ENCODE results near the gene IRX2. TPM values are rescaled to one million over a fixed set of nuclear protein-coding genes. Genes with fewer than 3 reads are reported as not detected.

Gene IRX2
- total RNA-seq, 1 donor from 2014 or later, result 6.7 TPM

DNA sequence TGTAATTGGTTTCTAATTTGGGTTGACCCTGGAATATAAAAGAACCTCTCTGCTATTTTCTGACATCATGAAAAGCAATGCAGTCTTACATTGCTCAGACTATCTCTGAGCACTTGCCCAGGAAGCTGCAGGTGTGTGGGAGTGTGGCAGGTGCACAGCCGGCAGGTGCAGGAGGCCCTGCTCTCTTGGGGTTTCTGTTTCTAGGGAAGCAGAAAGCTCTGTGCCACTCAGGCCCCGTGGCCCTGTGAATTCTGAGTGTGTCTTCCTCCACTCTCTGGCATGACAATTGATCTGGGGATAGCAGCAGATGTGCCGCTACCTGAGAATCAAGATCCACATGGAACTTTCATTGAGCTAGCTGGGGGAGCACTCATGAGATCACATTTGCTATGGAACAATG, 45.7 kb upstream of the IRX2 start:
- no peak overlapping the region for H2AFZ ChIP-seq (ENCODE audit: low read depth, low read length)
- no peak overlapping the region for H3K27ac ChIP-seq (ENCODE audit: low read depth, low read length)
- H3K4me2 ChIP-seq (ENCODE audit: low read length), result no peak overlapping the region
- H4K20me1 ChIP-seq (ENCODE audit: insufficient read depth, low read length), result no peaks in the 10 kb centered on the region
- FAIRE-seq (no peak), DNase-seq (ENCODE audit: low read depth) (no peak)
- no peaks in the 10 kb centered on the region for H3K79me2 ChIP-seq (ENCODE audit: insufficient read depth, low read length)
- H3K4me3 ChIP-seq (ENCODE audit: insufficient read depth, low read depth, low read length), result no peak overlapping the region
- H3K9me3 Mint-ChIP-seq (ENCODE audit: unreplicated experiment), result no peaks in the 10 kb centered on the region
- peaks cover 5% of the 10 kb centered on the region for H3K9me3 ChIP-seq (ENCODE audit: insufficient read depth, low read depth, low read length)
- no peak for TF ChIP-seq EZH2 (IDR thresholded peaks at IDR 0.05; ENCODE audit: insufficient read depth, low read length)
- TF ChIP-seq, protein P1, sequence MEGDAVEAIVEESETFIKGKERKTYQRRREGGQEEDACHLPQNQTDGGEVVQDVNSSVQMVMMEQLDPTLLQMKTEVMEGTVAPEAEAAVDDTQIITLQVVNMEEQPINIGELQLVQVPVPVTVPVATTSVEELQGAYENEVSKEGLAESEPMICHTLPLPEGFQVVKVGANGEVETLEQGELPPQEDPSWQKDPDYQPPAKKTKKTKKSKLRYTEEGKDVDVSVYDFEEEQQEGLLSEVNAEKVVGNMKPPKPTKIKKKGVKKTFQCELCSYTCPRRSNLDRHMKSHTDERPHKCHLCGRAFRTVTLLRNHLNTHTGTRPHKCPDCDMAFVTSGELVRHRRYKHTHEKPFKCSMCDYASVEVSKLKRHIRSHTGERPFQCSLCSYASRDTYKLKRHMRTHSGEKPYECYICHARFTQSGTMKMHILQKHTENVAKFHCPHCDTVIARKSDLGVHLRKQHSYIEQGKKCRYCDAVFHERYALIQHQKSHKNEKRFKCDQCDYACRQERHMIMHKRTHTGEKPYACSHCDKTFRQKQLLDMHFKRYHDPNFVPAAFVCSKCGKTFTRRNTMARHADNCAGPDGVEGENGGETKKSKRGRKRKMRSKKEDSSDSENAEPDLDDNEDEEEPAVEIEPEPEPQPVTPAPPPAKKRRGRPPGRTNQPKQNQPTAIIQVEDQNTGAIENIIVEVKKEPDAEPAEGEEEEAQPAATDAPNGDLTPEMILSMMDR (IDR thresholded peaks at IDR 0.05; ENCODE audit: insufficient read depth, low read depth, low read length), result no peak
- no peaks in the 10 kb centered on the region for H3K4me1 ChIP-seq (ENCODE audit: insufficient read depth, low read length)
- H3K27ac Mint-ChIP-seq (ENCODE audit: unreplicated experiment), result no peak overlapping the region
- peaks cover 3% of the 10 kb centered on the region for H3K4me1 Mint-ChIP-seq (ENCODE audit: low read depth, unreplicated experiment)
- H3K27me3 Mint-ChIP-seq (ENCODE audit: low read depth, unreplicated experiment), result peaks cover 2% of the 10 kb centered on the region
- no peak overlapping the region for H3K4me3 Mint-ChIP-seq (ENCODE audit: unreplicated experiment)
- H3K36me3 Mint-ChIP-seq (ENCODE audit: low read depth, unreplicated experiment), result no peaks in the 10 kb centered on the region
- H3K36me3 ChIP-seq (ENCODE audit: insufficient read depth, low read length), result no peaks in the 10 kb centered on the region
- H3K9ac ChIP-seq (ENCODE audit: low read length), result no peak overlapping the region
- H3K27me3 ChIP-seq (ENCODE audit: insufficient read depth, low read length), result no peaks in the 10 kb centered on the region

DNA sequence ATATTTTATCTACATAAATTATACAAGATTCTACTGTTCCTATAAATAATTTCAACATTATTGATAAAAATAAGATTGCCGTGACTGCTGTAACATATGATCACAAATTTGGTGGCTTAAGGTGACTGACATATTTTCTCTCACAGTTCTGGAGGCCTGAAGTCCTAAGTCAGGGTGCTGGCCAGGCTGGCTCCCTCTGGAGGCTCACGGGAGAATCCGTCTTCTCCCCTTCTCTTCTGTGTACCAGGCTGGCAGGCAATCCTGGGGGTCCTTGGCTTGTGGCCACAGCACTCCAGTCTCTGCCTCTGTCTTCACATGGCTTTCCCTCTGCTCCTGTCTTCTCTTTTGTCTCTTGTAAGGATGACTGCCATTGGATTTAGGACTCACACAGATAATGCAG, 31.7 kb upstream of the IRX2 start:
- Mint-ChIP-seq H3K4me3 (ENCODE audit: unreplicated experiment) (no peak overlapping the region), H3K4me1 (ENCODE audit: low read depth, unreplicated experiment) (no peaks in the 10 kb centered on the region), H3K27ac (ENCODE audit: unreplicated experiment) (no peak overlapping the region), H3K27me3 (ENCODE audit: low read depth, unreplicated experiment) (peaks cover 13% of the 10 kb centered on the region), H3K36me3 (ENCODE audit: low read depth, unreplicated experiment) (no peaks in the 10 kb centered on the region), H3K9me3 (ENCODE audit: unreplicated experiment) (peaks cover 8% of the 10 kb centered on the region)
- no peak for FAIRE-seq
- Histone ChIP-seq H4K20me1 (ENCODE audit: insufficient read depth, low read length) (no peaks in the 10 kb centered on the region), H3K9ac (ENCODE audit: low read length) (no peak overlapping the region), H3K4me2 (ENCODE audit: low read length) (no peak overlapping the region), H2AFZ (ENCODE audit: low read depth, low read length) (no peak overlapping the region), H3K4me1 (ENCODE audit: insufficient read depth, low read length) (no peaks in the 10 kb centered on the region), H3K9me3 (ENCODE audit: insufficient read depth, low read depth, low read length) (peaks cover 7% of the 10 kb centered on the region), H3K79me2 (ENCODE audit: insufficient read depth, low read length) (no peaks in the 10 kb centered on the region), H3K36me3 (ENCODE audit: insufficient read depth, low read length) (no peaks in the 10 kb centered on the region), H3K4me3 (ENCODE audit: insufficient read depth, low read depth, low read length) (no peak overlapping the region), H3K27ac (ENCODE audit: low read depth, low read length) (no peak overlapping the region), H3K27me3 (ENCODE audit: insufficient read depth, low read length) (no peaks in the 10 kb centered on the region)
- DNase-seq (ENCODE audit: low read depth), result no peak
- no peak for TF ChIP-seq EZH2 (IDR thresholded peaks at IDR 0.05; ENCODE audit: insufficient read depth, low read length)
- TF ChIP-seq, protein P1 (IDR thresholded peaks at IDR 0.05; ENCODE audit: insufficient read depth, low read depth, low read length), result no peak

DNA sequence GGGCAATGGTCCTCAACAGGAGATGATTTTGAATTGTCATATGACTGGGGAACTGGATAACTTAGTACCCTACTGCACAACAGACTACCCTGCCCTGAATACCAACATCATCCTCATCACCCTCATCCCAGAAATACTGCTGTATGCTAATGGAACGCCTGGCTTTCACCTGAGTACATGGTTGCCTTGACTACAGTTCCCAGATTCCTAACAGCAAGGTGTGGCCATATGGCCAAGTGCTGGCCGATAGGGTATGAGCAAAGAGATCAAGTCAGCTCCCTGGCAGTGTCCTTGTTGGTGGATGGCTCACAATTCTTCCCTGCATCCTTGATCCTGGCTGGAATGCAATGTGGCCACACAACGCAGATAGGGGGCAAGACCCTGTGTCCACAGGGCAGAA, 31.2 kb upstream of the IRX2 start:
- peaks cover 13% of the 10 kb centered on the region for H3K27me3 Mint-ChIP-seq (ENCODE audit: low read depth, unreplicated experiment)
- Histone ChIP-seq H3K36me3 (ENCODE audit: insufficient read depth, low read length) (no peaks in the 10 kb centered on the region), H2AFZ (ENCODE audit: low read depth, low read length) (no peak overlapping the region), H3K27me3 (ENCODE audit: insufficient read depth, low read length) (no peaks in the 10 kb centered on the region), H3K4me3 (ENCODE audit: insufficient read depth, low read depth, low read length) (no peak overlapping the region), H3K9ac (ENCODE audit: low read length) (no peak overlapping the region), H4K20me1 (ENCODE audit: insufficient read depth, low read length) (no peaks in the 10 kb centered on the region), H3K79me2 (ENCODE audit: insufficient read depth, low read length) (no peaks in the 10 kb centered on the region), H3K27ac (ENCODE audit: low read depth, low read length) (no peak overlapping the region), H3K4me1 (ENCODE audit: insufficient read depth, low read length) (no peaks in the 10 kb centered on the region), H3K9me3 (ENCODE audit: insufficient read depth, low read depth, low read length) (peaks cover 7% of the 10 kb centered on the region), H3K4me2 (ENCODE audit: low read length) (no peak overlapping the region)
- no peak for DNase-seq (ENCODE audit: low read depth)
- no peak overlapping the region for H3K4me3 Mint-ChIP-seq (ENCODE audit: unreplicated experiment)
- H3K36me3 Mint-ChIP-seq (ENCODE audit: low read depth, unreplicated experiment), result no peaks in the 10 kb centered on the region
- peaks cover 8% of the 10 kb centered on the region for H3K9me3 Mint-ChIP-seq (ENCODE audit: unreplicated experiment)
- TF ChIP-seq, protein P1 (IDR thresholded peaks at IDR 0.05; ENCODE audit: insufficient read depth, low read depth, low read length), result no peak
- no peak for TF ChIP-seq EZH2 (IDR thresholded peaks at IDR 0.05; ENCODE audit: insufficient read depth, low read length)
- no peak overlapping the region for H3K27ac Mint-ChIP-seq (ENCODE audit: unreplicated experiment)
- no peak for FAIRE-seq
- no peaks in the 10 kb centered on the region for H3K4me1 Mint-ChIP-seq (ENCODE audit: low read depth, unreplicated experiment)

Measured in astrocyte (in vitro differentiated cells and primary cell).